HepG2 (cell line): ENCODE results near the gene ABCB6.

ENCODE experiments used
- FOXP1 ChIP-seq, 2 experiments: fragments of 450-650 bp in 1 of 2; IDR thresholded peaks; 2 replicates each; pipeline ENCODE4 v1.6.1; 2017 to 2018; ENCODE audit warnings: antibody characterized with exemption in 1 of 2
- SRSF4 ChIP-seq: fragments of 200-400 bp; formaldehyde crosslinking; IDR thresholded peaks from one replicate; pipeline ENCODE4 v1.6.1; 2018; ENCODE audit warnings: mild to moderate bottlenecking, low read depth, low read length, moderate library complexity; ENCODE audit not compliant: poor library complexity, severe bottlenecking
- ZNF558 ChIP-seq: sonication (generic); formaldehyde crosslinking; IDR thresholded peaks from 2 replicates; pipeline ENCODE4 v1.9.0; 2022; ENCODE audit warnings: mild to moderate bottlenecking, missing genetic modification reagents, borderline replicate concordance
- ZNF724P ChIP-seq: sonication (generic); formaldehyde crosslinking; IDR thresholded peaks from 2 replicates; pipeline ENCODE4 v1.8.0; 2022; ENCODE audit warnings: missing genetic modification reagents, borderline replicate concordance
- TF ChIP-seq, protein P1 (sequence below), 2 experiments: sonication (generic) in 1 of 2; formaldehyde crosslinking in 1 of 2; IDR thresholded peaks; 2 replicates each; pipeline versions ENCODE4 v1.5.1 to v1.6.1; 2011 to 2020; ENCODE audit warnings: borderline replicate concordance in 1 of 2, low read depth in 1 of 2, low read length in 1 of 2, mild to moderate bottlenecking in 1 of 2, missing genetic modification reagents in 1 of 2, moderate library complexity in 1 of 2
- TF ChIP-seq, protein P2 (sequence below): sonication (generic); formaldehyde crosslinking; IDR thresholded peaks from 2 replicates; pipeline ENCODE4 v1.5.0; 2020; ENCODE audit warnings: mild to moderate bottlenecking, missing genetic modification reagents, moderate library complexity

DNA sequence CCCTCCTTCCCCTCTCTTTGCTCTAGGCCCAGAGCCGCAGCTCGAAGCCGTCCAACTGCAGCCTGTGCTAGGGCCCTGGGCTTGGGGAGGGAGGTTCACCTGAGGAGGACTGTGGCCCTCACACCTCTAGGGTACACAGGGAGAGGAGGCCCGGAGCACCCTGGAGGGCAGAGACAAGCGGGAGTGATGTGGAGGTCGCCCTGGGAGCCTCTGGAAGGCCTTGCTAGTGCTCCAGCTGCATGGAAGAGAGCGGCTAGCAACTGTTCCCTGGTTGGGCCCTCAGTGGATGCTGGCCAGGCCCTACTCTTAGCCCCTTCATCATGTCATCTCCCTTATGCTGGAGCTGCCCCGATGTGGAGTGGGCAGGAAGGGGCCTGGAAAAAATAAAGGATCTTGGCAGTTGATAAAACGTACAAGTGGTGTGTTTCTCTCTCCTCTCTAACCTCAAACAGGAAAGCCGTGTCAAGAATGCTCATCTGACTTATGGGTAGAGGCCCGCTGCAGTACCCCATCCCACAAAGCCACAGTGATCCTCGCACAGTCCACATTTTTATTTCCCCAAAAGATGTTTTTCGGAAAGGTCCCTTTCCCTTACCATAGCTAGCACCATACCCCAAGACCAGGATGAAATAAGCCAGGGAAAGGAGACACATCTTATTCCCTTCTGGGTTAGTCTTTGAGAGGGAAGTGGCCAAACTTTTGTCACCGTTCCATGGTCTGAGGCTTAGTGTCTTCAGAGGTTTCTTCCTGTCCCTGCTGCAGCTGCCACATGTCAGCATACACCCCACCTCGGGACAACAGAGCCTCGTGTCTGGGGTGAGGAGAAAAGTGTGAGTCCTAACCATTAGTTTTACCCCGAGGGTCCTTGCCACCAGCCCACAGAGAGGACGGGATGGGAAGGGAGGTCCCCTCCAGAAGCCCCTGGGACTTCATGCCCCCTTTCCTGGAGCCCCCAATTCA lies 9.2 kb downstream of the ABCB6 start:
- no peak for TF ChIP-seq SRSF4
- TF ChIP-seq ZNF558 (CRISPR knock-in tag): no peak
- TF ChIP-seq, protein P1, sequence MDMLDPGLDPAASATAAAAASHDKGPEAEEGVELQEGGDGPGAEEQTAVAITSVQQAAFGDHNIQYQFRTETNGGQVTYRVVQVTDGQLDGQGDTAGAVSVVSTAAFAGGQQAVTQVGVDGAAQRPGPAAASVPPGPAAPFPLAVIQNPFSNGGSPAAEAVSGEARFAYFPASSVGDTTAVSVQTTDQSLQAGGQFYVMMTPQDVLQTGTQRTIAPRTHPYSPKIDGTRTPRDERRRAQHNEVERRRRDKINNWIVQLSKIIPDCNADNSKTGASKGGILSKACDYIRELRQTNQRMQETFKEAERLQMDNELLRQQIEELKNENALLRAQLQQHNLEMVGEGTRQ (IDR thresholded peaks at IDR 0.05; ENCODE audit: low read depth, low read length): no peak
- TF ChIP-seq, protein P1 (CRISPR knock-in tag; IDR thresholded peaks at IDR 0.05; ENCODE audit: borderline replicate concordance): no peak
- no peak for TF ChIP-seq ZNF724P
- TF ChIP-seq FOXP1 (IDR thresholded peaks at IDR 0.05): no peak
- no peak for TF ChIP-seq FOXP1 (CRISPR knock-in tag; IDR thresholded peaks at IDR 0.05)
- TF ChIP-seq, protein P2, sequence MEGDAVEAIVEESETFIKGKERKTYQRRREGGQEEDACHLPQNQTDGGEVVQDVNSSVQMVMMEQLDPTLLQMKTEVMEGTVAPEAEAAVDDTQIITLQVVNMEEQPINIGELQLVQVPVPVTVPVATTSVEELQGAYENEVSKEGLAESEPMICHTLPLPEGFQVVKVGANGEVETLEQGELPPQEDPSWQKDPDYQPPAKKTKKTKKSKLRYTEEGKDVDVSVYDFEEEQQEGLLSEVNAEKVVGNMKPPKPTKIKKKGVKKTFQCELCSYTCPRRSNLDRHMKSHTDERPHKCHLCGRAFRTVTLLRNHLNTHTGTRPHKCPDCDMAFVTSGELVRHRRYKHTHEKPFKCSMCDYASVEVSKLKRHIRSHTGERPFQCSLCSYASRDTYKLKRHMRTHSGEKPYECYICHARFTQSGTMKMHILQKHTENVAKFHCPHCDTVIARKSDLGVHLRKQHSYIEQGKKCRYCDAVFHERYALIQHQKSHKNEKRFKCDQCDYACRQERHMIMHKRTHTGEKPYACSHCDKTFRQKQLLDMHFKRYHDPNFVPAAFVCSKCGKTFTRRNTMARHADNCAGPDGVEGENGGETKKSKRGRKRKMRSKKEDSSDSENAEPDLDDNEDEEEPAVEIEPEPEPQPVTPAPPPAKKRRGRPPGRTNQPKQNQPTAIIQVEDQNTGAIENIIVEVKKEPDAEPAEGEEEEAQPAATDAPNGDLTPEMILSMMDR: no peak
